Astrocyte (in vitro differentiated cells and primary cell): ENCODE results near the gene DCAF15. TPM values are rescaled to one million over a fixed set of nuclear protein-coding genes. Genes with fewer than 3 reads are reported as not detected.
A peak's percentile ranks its signal among the peaks of the same experiment; 100 is the strongest.
"Not testable (repeated sequence)": the region's sequence is repeated elsewhere in the genome, so short reads cannot be mapped to it uniquely, and the experiment has no call there.

Source experiments
- DNase-seq: peaks from one replicate; pipeline ENCODE4 v3.0.0-alpha.2; 2010; ENCODE audit warnings: low read depth
- FAIRE-seq: peaks from 2 replicates; lab custom pipeline; 2011; peaks lifted over from hg19 to GRCh38; lab: Jason Lieb, UNC
- H2AFZ ChIP-seq: 2 replicates; pipeline ENCODE4 v1.6.0; 2012; ENCODE audit warnings: low read depth, low read length, inconsistent platforms
- H3K27ac ChIP-seq: 2 replicates; pipeline ENCODE4 v1.5.1; 2011; ENCODE audit warnings: low read depth, low read length, inconsistent platforms
- H3K27me3 ChIP-seq: 2 replicates; pipeline ENCODE4 v1.6.0; 2011; ENCODE audit warnings: low read length, inconsistent platforms; ENCODE audit not compliant: insufficient read depth
- H3K36me3 ChIP-seq: 2 replicates; pipeline ENCODE4 v1.5.1; 2011; ENCODE audit warnings: low read length, inconsistent platforms; ENCODE audit not compliant: insufficient read depth
- H3K4me1 ChIP-seq: 2 replicates; pipeline ENCODE4 v1.5.1; 2011; ENCODE audit warnings: low read length, inconsistent platforms; ENCODE audit not compliant: insufficient read depth
- H3K4me2 ChIP-seq: 2 replicates; pipeline ENCODE4 v1.6.0; 2012; ENCODE audit warnings: low read length, inconsistent platforms
- H3K4me3 ChIP-seq: 2 replicates; pipeline ENCODE4 v1.5.1; 2011; ENCODE audit warnings: low read depth, mild to moderate bottlenecking, low read length, inconsistent platforms; ENCODE audit not compliant: insufficient read depth
- H3K79me2 ChIP-seq: 2 replicates; pipeline ENCODE4 v1.6.0; 2012; ENCODE audit warnings: mild to moderate bottlenecking, low read length, inconsistent platforms; ENCODE audit not compliant: insufficient read depth
- H3K9ac ChIP-seq: 2 replicates; pipeline ENCODE4 v1.6.0; 2012; ENCODE audit warnings: mild to moderate bottlenecking, low read length, inconsistent platforms
- H3K9me3 ChIP-seq: 2 replicates; pipeline ENCODE4 v1.5.1; 2012; ENCODE audit warnings: low read depth, mild to moderate bottlenecking, low read length, inconsistent platforms; ENCODE audit not compliant: insufficient read depth
- H4K20me1 ChIP-seq: 2 replicates; pipeline ENCODE4 v1.6.0; 2012; ENCODE audit warnings: low read length, inconsistent platforms; ENCODE audit not compliant: insufficient read depth
- H3K27ac Mint-ChIP-seq: one replicate; pipeline ENCODE4 v1.8.0; 2021; ENCODE audit warnings: mild to moderate bottlenecking, mixed read lengths; ENCODE audit not compliant: unreplicated experiment
- H3K27me3 Mint-ChIP-seq: one replicate; pipeline ENCODE4 v1.8.0; 2021; ENCODE audit warnings: low read depth, mixed read lengths; ENCODE audit not compliant: unreplicated experiment
- H3K36me3 Mint-ChIP-seq: one replicate; pipeline ENCODE4 v1.8.0; 2021; ENCODE audit warnings: low read depth, mixed read lengths; ENCODE audit not compliant: unreplicated experiment
- H3K4me1 Mint-ChIP-seq: one replicate; pipeline ENCODE4 v1.8.0; 2021; ENCODE audit warnings: low read depth, mixed read lengths; ENCODE audit not compliant: unreplicated experiment
- H3K4me3 Mint-ChIP-seq: one replicate; pipeline ENCODE4 v1.8.0; 2021; ENCODE audit warnings: mild to moderate bottlenecking, moderate library complexity, mixed read lengths; ENCODE audit not compliant: unreplicated experiment
- H3K9me3 Mint-ChIP-seq: one replicate; pipeline ENCODE4 v1.8.0; 2021; ENCODE audit warnings: mild to moderate bottlenecking, mixed read lengths; ENCODE audit not compliant: unreplicated experiment
- EZH2 ChIP-seq: IDR thresholded peaks from 2 replicates; pipeline ENCODE4 v1.6.1; 2012; ENCODE audit warnings: mild to moderate bottlenecking, low read length, inconsistent platforms; ENCODE audit not compliant: insufficient read depth
- total RNA-seq: library from RNA; stranded (reverse); gene quantifications from 2 replicates; pipeline ENCODE4 v1.2.1, GENCODE V29; 2021
- TF ChIP-seq, protein P1 (sequence below): IDR thresholded peaks from 2 replicates; pipeline ENCODE4 v1.5.1; 2011; ENCODE audit warnings: low read depth, mild to moderate bottlenecking, inconsistent platforms, low read length, moderate library complexity; ENCODE audit not compliant: insufficient read depth

DCAF15 gene
- total RNA-seq, 1 donor from 2014 or later = 32.2 TPM

DNA sequence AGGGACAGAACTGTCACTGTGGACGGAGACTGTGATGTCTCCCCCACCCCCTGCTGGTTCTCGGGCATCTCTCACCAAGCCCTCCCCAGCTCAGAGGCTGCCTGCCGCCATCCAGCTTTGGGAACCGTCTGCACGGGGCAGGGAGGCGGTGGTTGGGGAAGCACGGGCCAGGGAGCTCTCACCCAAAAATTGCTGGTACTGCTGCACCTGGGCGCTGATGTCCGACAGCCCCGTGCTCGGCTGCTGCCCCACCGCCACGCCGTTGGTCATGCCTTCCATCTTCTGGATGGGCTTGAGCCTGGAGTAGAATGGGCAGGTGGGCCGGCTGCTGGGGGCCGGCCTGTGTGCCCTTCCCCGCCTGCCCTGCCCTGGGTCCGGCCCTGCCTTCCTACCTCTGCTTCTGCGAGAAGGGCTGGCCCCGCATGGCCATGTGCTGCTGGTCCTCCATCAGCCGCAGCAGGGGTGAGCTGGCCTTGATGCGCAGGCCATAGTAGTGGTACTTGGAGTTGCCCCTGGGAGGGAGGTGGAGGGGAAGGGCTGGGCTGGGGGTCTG, 16.1 kb downstream of the DCAF15 start:
- Mint-ChIP-seq H3K27me3 (no peaks in the 10 kb centered on the region), H3K4me3 (no peak overlapping the region), H3K4me1 (no peaks in the 10 kb centered on the region), H3K36me3 (peaks cover 21% of the 10 kb centered on the region), H3K9me3 (no peaks in the 10 kb centered on the region), H3K27ac (no peak overlapping the region)
- Histone ChIP-seq H3K79me2 (no peaks in the 10 kb centered on the region), H3K9me3 (no peaks in the 10 kb centered on the region), H3K27ac (no peak overlapping the region), H3K9ac (no peak overlapping the region), H3K36me3 (no peaks in the 10 kb centered on the region), H3K4me2 (no peak overlapping the region), H3K4me3 (no peak overlapping the region), H3K4me1 (no peaks in the 10 kb centered on the region), H2AFZ (no peak overlapping the region), H3K27me3 (no peaks in the 10 kb centered on the region), H4K20me1 (no peaks in the 10 kb centered on the region)
- no peak for TF ChIP-seq EZH2
- TF ChIP-seq, protein P1, sequence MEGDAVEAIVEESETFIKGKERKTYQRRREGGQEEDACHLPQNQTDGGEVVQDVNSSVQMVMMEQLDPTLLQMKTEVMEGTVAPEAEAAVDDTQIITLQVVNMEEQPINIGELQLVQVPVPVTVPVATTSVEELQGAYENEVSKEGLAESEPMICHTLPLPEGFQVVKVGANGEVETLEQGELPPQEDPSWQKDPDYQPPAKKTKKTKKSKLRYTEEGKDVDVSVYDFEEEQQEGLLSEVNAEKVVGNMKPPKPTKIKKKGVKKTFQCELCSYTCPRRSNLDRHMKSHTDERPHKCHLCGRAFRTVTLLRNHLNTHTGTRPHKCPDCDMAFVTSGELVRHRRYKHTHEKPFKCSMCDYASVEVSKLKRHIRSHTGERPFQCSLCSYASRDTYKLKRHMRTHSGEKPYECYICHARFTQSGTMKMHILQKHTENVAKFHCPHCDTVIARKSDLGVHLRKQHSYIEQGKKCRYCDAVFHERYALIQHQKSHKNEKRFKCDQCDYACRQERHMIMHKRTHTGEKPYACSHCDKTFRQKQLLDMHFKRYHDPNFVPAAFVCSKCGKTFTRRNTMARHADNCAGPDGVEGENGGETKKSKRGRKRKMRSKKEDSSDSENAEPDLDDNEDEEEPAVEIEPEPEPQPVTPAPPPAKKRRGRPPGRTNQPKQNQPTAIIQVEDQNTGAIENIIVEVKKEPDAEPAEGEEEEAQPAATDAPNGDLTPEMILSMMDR = no peak
- FAIRE-seq (no peak), DNase-seq (no peak)

DNA sequence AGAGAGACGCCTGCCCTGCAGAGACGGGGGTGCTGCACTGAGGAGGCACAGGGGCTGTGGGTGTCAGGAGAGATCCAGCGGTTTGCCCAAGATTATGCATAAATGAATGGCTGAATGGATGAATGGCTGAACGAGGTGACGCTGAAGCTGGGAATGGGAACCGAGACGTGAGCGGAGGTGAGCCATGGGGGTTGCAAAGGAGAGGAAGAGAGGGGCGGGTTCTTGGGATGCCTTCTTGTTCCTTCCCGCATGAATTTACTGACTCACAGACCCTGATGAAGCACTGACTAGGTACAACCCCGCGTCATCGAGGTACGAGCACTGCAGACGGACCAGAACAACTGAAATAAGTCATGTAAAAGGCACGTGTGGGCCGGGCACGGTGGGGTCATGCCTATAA, 16.7 kb downstream of the DCAF15 start:
- no peaks in the 10 kb centered on the region for H3K9me3 ChIP-seq
- no peak overlapping the region for H3K4me3 ChIP-seq
- H3K9me3 Mint-ChIP-seq = no peaks in the 10 kb centered on the region
- H3K36me3 Mint-ChIP-seq = peaks cover 23% of the 10 kb centered on the region
- TF ChIP-seq, protein P1 = no peak
- no peak for TF ChIP-seq EZH2
- H3K9ac ChIP-seq = no peak overlapping the region
- no peaks in the 10 kb centered on the region for H3K79me2 ChIP-seq
- no peaks in the 10 kb centered on the region for H3K36me3 ChIP-seq
- FAIRE-seq (no peak), DNase-seq (no peak)
- no peaks in the 10 kb centered on the region for H3K27me3 ChIP-seq
- H3K4me1 ChIP-seq = no peaks in the 10 kb centered on the region
- H3K27ac Mint-ChIP-seq = no peak overlapping the region
- no peaks in the 10 kb centered on the region for H4K20me1 ChIP-seq
- no peaks in the 10 kb centered on the region for H3K4me1 Mint-ChIP-seq
- H3K27ac ChIP-seq = no peak overlapping the region
- peak overlapping the region; percentile 3 for H3K4me3 Mint-ChIP-seq
- H3K27me3 Mint-ChIP-seq = no peaks in the 10 kb centered on the region
- H2AFZ ChIP-seq = no peak overlapping the region
- no peak overlapping the region for H3K4me2 ChIP-seq

DNA sequence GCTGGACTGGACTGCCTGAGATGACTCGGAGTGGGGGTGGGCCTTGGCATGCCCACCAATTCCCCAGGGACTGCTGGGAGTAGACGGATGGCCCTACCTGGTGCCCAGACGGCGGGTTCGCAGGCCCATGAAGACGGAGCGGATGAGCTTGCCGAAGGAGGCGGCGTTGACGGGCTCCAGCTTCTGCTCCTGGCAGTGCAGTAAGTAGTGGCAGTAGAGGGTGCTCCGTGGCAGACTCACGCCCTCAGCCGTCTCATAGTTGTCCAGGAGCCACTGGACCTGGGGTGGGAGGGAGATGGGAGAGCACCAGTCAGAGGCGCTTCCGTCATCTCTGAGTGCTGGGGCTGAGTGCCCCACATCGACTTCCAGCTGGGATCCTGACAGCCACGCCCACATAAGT, 17.6 kb downstream of the DCAF15 start:
- Mint-ChIP-seq H3K27ac (no peak overlapping the region), H3K4me3 (no peak overlapping the region), H3K9me3 (no peaks in the 10 kb centered on the region), H3K27me3 (no peaks in the 10 kb centered on the region), H3K36me3 (peaks cover 23% of the 10 kb centered on the region), H3K4me1 (peaks cover 3% of the 10 kb centered on the region)
- no peak overlapping the region for H2AFZ ChIP-seq
- no peaks in the 10 kb centered on the region for H3K27me3 ChIP-seq
- no peaks in the 10 kb centered on the region for H4K20me1 ChIP-seq
- H3K9ac ChIP-seq = no peak overlapping the region
- no peak for FAIRE-seq
- H3K27ac ChIP-seq = no peak overlapping the region
- H3K9me3 ChIP-seq = no peaks in the 10 kb centered on the region
- no peaks in the 10 kb centered on the region for H3K79me2 ChIP-seq
- H3K36me3 ChIP-seq = no peaks in the 10 kb centered on the region
- DNase-seq = no peak
- H3K4me3 ChIP-seq = no peak overlapping the region
- no peaks in the 10 kb centered on the region for H3K4me1 ChIP-seq
- TF ChIP-seq, protein P1 = no peak
- no peak for TF ChIP-seq EZH2
- no peak overlapping the region for H3K4me2 ChIP-seq

DNA sequence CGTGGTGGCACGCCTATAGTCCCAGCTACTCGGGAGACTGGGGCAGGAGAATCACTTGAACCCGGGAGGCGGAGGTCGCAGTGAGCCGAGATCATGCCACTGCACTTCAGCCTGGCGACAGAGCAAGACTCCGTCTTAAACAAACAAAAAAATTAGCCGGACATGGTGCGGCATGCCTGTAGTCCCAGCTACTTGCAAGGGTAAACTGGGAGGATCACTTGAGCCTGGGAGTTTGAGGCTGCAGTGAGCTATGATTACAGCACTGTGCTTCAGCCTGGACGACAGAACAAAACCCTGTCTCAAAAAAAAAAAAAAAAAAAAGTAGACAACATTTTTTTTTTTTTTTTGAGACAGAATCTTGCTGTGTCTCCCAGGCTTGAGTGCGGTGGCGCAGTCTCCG, 19.6 kb downstream of the DCAF15 start:
- H4K20me1 ChIP-seq, H3K9me3 ChIP-seq, H3K27ac Mint-ChIP-seq, H3K27me3 Mint-ChIP-seq, H3K4me3 ChIP-seq, H3K79me2 ChIP-seq, H3K4me1 ChIP-seq, FAIRE-seq, H3K9ac ChIP-seq, H3K9me3 Mint-ChIP-seq, H3K27me3 ChIP-seq, H3K4me3 Mint-ChIP-seq, H3K4me2 ChIP-seq, DNase-seq, H3K27ac ChIP-seq, H2AFZ ChIP-seq, H3K36me3 ChIP-seq, H3K4me1 Mint-ChIP-seq: not testable (repeated sequence)
- peaks cover 27% of the 10 kb centered on the region for H3K36me3 Mint-ChIP-seq
